Kidney capillary endothelial cell (primary cell): ENCODE data around the gene KIF1B.

ENCODE experiments used
- DNase-seq: peaks from one replicate; pipeline ENCODE4 v3.0.0-alpha.2; 2018; ENCODE audit warnings: low spot score

Gene KIF1B

DNA sequence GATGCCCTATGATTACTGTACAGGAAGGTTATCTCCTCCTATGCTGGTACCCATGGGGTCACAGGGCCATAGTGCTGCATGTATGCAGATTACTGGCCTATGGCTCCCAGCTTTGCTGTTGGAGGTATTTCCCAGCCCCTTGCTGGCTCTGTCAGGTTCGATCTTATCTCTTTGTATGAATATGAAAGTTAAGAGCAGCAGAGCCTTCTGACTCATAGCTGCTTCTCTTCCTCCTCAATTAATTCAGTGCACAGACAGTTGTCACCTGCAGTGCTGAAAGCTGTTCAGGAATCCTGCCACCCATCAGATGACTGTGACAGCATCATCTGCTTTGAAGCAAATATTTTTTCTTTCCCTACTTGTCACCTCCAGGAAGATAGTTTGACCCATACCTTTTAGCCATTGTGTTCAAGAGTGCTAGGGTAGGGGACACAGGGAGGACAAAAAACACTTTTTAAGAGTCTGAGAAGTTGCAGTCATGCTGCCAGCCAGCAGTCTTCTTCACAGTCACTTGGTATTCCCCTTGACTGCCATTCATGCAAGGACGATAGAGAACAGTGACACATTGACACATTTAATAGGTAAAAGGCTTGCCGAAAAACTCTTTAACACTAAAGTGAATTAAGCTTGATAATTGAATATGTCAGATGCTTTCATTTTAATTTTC lies 73.1 kb downstream of the KIF1B start:
- DNase-seq: no peak

DNA sequence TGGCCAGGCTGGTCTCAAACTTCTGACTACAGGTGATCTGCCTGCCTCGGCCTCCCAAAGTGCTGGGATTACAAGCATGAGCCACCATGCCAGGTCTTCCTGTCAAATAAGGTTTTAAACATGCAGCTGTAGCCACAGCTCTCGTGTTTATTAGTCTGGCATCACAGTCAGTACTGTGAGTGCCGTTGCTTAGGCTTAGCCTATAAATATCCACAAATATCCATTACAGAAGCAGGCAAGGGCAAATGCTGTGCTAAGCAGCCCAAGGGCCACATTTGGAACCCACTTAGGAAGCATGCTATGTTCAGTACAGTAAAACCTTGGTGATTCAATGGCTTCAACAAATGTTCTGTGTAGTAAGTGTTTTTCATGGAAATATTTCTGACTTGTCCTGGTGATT lies 75.9 kb downstream of the KIF1B start:
- DNase-seq: no peak

DNA sequence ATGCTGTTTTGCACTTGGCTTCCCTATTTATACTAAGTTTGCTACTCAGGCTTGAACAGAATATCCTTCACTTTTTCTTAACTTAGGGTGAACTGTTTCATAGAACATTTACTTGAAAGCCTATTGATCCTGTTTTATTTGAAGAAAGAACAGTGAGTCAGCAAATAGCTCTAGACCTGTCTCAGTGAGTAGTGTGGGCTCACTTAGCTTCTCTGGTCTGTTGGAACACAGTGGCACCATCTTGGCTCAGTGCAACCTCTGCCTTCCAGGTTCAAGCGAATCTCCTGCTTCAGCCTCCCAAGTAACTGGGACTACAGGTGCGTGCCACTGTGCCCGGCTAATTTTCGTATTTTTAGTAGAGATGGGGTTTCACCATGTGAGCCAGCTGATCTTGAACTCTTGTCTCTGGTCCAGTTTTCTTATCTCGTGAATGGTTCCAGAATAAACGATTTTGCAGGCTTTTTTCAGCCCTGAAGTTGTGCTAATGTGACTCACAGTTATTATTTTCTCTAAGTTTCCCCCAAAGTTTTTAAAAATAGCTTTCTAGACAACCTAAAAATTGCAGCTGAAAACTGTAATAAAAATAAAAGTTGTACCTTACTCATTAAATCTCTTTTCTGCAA lies 76.8 kb downstream of the KIF1B start:
- no peak for DNase-seq

DNA sequence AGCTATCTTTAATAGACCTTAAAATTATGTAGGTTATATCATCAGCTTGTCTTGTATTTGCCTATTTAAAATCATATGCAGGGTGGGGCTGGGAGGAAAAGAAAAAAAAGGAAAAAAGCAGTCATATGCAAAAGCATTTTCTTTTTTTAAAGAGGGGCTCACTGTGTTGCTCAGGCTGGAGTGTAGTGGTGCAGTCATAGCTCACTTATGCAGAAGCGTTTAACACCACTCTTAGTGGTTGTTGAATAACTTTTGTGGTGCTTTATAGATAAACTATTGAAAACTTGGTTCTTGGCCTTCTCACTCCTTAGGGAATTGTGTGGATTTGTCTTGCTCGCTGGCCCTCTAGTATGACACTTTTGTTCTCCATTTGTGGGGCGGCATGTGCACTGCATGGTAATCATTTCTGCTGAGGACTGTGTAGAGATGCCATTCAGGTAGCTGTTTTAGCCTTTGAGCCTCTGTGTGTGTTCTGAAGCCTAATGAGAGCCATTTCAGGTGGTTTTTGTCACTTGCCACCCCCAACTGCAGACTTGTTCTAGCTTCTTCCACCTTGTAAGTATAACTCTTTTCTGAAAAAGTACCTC lies 77.8 kb downstream of the KIF1B start:
- no peak for DNase-seq

DNA sequence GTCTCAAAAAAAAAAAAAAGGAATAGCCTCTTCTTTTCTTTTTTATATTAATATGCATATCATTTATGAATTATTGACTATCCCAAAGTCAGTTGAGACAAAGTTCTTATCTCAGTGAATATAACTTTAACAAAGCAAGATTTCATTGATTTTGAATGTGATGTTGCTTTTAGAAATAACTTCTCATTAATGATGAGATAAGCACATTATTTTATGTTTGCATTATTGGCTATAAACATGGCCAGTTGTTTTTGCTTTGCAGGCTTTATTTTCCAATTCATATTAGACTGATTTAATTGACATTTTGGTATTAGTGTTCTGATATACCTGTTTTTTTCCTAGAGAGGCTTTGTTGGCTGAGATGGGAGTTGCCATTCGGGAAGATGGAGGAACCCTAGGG lies 81.3 kb downstream of the KIF1B start:
- no peak for DNase-seq

DNA sequence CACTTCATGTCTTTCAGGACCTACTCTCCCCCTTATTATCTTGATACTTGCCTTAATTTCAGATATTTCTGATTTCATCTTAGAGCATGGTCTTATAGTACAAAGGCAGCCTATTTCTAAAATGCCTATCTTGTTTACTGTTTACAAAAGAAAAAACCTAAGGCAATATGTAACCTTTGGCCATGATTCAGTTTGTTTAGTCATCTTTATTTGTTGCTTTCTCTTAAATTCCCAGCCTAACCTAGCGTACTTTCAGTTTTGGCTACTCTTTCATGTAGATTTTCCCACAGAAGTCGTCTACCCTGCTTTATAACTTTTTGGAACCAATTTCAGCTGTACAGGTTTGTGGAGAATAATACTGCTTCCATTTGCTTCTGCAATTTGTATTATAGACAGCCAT lies 81.8 kb downstream of the KIF1B start:
- DNase-seq: no peak

DNA sequence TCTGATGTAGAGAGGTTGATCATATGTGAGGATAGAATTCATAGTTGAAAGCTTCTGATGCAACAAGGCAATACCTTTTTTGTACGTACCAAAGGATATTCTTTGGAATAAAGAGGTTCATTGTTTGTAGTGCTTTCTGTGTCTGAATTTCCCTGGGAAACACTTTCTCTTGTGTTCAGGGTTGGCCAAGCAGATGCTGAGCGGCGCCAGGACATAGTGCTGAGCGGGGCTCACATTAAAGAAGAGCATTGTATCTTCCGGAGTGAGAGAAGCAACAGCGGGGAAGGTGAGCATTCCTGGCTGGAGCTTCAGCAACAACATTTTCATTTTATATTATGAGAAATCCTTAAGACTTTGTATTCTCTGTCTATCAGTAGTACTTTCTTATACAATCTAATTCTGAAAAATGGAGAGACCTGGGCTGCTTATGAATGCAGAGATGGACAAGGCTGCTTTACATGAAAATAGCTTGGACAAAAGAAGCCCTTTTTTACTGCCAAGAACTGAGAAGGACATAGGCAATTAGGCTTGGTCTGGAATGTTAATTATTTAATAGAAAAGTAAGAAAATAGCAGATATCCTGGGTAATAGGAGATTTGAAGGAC lies 85.2 kb downstream of the KIF1B start:
- DNase-seq: no peak

DNA sequence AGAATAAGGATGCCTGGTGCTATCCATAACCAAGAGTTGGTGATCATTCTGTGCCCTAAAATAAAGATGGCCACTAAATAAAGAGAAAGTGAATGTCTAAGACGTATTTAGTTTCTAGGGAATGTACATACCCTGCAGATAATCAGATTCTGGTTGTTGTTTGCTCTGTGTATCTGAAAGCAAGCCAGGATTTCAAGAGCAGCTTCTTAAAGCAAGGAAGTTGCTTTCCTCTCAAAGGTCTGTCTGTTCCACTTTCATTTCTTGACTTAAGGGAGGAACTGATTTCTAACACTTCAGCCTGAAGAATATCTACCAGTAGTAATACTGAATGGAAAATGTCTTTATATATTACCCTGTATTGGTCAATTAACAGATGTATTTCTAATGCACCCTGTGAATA lies 88.8 kb downstream of the KIF1B start:
- DNase-seq: no peak

DNA sequence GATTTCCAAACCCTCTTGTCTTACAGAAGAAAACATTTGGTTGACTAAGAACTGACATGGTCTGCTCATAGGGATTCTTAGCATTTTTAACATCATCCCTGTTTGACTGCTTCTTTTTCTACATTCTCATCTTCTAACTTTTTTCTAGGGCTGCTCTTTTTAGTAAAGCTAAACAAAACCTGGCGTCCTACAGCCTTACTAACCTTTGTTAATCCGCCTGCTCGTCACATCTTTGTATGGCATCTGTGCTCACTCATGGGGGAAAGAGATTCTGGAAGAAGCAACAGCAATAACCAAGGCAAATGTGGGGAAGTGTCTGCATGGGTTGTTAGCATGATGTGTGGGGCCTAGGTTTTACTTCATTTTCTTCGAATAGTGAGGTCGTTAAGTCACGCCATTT lies 92.0 kb downstream of the KIF1B start:
- no peak for DNase-seq

DNA sequence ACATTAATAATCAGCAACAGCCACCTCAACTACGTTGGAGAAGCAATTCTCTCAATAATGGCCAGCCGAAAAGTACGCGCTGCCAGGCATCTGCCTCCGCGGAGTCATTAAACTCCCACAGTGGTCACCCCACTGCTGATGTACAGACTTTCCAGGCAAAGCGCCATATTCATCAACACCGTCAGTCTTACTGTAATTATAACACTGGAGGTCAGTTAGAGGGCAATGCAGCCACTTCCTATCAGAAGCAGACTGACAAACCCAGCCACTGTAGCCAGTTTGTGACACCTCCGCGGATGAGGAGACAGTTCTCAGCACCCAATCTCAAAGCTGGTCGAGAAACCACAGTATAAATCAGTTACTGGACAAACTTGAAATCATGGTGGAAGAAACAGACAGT lies 93.9 kb downstream of the KIF1B start:
- DNase-seq: no peak

DNA sequence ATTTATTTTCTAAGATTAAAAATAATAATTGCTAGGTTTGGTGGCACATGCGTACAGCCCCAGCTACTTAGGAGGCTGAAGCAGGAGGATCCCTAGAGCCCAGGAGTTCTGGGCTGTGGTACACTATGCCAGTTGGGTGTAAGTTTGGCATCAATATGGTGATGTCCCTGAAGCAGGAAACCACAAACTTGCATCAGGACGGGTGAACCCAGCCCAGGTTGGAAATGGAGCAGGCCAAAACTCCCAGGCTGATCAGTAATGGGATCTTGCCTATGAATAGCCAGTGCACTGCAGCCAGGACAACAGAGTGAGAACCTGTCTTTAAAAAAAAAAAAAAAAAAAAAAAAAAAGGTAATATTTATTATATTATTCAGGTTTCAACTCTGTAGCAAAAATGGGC lies 96.1 kb downstream of the KIF1B start:
- no peak for DNase-seq

DNA sequence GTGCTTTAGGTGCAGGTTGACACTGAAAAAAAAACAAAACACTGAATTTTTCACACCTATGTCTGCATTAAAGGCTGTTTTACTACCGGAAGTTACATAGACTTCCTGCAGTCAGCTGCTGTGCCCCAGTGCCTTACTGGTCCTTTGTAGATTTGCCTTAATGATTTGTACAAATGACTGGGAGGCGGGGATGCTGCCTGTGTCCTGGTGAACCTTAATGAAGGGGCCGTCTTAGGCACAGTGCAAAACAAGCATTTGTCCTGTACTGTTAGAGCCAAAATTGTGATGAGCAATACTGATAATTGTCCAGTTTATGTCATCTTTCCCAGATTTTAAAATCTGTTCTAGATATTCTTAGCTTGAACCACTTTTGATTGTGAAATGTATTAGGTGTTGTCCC lies 97.6 kb downstream of the KIF1B start:
- DNase-seq: peak; percentile 15

DNA sequence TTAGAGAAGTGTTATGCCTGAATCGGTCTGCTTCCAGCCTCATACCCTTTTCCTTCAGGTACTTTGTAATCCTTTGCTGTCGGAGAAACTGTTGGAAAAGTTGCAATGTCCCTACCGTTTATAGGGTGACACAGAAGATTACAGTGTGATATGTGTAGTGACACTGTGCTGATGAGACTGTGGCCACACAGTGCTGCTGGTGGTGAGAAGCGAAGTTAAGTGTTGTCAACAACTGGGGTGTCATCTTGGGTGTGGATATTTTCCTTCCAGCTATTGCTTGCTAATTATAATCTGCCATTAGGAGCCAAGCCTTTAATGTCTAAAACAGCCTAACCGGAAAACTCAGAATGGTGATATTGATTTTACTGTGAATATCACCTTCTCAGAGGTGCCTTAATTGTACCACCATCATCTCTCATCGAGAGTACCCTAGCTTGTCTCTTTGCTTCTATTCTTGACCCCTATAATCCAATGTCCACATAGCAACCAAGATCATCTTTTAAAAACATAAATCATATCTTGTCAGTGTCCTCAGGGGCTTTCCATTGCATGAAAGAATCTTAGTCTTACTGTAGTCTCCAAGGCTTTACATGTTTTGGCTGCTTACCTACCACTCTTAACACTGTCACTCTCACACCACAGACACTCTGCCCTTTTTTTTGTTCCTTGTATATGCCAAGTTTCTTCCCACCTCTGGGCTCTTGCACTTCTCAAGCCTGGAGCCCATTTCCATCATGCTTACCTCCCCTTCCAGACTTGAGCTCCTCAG lies 99.1 kb downstream of the KIF1B start:
- DNase-seq: no peak

DNA sequence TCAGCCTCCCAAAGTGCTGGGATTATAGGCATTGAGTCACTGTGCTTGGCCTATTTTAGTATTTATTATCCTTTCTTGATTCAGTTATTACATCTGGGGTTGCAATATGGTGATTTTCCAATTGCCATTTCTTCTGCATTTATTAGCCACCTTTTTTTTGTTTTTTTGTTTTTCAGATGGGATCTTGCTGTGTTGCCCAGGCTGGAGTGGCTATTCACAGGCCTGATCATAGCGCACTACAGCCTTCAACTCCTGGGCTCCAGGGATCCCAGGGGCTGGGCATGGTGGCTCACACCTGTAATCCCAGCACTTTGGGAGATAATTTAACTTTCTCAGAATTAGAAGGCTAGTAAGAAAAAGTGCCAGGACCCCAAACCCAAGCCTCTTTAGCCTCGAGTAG lies 106.4 kb downstream of the KIF1B start:
- DNase-seq: no peak

DNA sequence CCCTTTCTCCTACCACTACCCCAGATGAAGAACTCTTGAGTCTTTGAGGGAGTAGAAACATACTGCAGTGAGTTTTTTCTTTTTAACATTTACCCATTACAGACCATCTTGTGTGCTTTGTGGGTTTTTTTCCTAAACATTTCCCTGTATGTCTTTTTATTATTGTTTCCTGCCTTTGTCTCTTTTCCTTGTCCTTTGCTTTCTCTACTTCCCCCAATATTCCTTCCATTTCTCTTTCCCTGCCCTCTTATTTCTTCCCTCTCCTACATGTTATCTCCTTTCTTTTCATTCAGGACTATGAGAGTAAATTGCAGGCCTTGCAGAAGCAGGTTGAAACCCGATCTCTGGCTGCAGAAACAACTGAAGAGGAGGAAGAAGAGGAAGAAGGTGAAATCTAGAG lies 109.4 kb downstream of the KIF1B start:
- DNase-seq: no peak

DNA sequence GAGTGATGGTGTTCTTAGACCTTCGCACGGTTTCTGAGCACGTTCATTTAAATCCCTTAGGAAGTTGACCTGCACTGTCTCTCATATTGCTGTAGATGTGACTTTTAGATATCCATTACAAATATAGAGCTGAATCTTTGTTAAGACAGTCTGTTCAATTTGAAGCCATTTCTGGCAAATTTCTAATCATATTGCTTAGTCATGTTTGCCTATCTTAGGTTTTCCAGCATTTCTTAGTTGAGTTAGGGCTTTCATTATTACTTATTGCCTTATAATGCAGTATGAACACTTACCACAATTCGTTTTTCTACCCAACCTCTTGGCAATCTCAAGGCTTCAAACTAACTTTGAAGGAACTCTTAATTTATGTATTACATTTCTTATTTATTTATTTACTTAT lies 110.0 kb downstream of the KIF1B start:
- no peak for DNase-seq

DNA sequence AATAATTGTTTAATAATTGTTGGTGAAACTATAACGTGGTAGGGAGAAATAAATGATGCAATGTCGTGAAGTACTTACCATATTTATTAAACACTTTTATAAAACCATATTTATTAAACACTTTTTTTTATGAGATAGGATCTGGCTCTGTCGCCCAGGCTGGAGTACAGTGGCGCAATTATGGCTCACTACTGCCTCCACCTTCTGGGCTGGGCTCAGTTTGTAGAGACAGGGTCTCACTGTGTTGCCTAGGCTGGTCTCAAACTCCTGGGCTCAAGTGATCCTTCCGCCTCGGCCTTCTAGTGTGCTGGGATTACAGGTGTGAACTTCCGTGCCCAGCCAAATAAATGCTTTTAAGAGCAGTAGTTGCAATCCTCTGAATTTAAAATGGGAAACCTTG lies 112.5 kb downstream of the KIF1B start:
- DNase-seq: no peak

DNA sequence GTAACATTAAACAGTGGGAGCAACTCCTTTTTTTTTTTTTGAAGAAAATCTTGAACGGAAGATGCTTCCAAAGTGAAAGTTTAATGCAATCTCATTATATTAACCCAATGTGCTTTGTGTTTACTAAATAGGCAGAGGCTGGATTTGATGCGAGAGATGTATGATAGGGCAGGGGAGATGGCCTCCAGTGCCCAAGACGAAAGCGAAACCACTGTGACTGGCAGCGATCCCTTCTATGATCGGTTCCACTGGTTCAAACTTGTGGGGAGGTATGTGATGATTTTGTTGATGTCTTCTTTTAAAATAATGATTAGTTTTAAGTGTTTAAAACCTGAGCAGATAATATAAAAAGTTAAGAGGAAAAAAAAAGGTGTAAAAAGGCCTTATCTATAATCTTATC lies 114.3 kb downstream of the KIF1B start:
- DNase-seq: no peak

DNA sequence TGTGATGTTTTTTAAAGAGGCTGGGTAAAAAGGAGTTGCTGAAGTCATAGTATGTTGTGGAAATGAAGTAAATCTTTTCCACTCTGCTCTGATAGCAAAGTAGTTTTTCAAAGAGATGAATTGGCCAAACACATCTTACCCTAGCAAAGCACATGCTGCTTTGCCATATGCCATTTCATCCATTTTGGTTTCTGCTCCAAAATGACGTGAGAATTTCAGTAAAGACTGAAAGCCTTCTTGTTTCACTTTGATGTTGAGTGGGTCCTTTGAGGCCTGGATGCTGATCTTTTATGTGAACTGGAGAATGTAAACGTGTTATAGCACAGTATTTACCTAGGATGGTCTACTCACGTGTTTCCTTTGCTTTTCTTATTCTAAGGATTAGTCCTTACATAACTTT lies 115.2 kb downstream of the KIF1B start:
- no peak for DNase-seq

DNA sequence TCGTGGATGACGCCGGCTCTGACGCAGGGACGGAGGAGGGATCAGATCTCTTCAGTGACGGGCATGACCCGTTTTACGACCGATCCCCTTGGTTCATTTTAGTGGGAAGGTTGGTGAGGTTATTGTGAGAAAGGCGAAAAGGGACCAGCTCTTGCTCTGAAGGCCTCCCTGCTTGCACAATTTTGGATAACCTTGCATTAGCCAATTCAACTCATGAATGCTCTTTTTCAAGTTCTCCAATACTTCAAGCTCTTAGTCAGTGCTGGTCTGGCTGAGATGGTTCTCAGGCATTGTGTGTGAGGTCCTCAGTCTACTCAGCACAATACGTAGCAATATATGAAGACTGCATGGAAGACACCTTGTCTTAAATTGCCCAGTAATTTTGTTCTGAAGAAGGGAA lies 115.9 kb downstream of the KIF1B start:
- DNase-seq: no peak

DNA sequence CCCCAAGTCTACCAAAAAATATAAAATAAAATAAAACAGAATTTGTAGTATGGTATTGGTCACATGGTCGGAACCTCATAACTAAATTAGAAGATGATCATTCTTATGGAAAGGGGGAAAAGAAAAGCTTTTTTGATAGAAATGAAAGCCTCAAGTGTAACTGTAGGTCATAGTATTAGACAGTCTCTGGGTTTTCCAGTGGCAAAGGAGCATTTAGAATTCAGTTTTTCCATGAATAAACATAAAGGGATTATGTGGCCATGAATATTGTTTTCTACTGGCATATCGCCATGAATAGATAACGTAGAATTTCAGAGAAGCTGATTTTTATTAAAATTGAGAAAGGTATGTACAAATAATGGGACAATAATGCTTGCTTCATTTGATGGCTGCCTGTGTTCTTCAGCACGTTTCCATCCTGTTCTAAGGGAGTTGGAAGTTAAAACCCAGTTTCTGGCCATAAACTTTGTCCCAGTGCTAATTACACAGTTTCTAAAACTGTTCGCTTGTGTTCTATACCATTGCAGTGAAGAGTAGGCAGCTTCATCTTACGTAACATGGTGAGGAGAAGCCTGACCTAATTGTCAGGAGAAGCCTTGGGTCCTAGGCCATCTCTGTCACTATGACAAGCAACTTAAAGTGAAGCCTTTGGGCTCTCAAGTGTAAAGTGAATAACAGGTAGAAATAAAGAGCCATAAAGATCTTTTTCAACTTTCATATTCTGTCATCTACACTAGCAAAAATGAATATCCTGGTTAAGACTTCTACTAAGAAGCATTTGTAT lies 118.0 kb downstream of the KIF1B start:
- no peak for DNase-seq

DNA sequence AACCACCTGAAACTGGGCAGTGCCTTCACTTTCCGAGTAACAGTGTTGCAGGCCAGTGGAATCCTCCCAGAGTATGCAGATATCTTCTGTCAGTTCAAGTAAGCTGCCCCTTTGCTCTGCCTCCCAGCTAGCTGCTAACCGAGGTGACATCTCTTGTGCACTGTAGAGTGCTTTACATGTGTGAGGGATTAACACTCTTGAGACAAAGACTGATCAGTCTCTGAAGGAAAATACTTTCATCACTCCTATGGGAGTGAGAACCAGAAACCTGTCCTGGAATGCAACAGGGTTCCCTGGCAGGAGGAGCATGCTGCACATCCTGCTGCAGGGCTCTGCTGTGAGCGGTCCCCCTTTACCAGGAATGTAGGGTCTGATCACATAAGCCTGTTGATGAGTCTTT lies 127.1 kb downstream of the KIF1B start:
- DNase-seq: no peak
